SU-DHL-6 (cell line): ENCODE results near the gene DOCK10.

ENCODE experiments used
- CTCF ChIP-seq: fragments of 200-600 bp; sonication (generic); IDR thresholded peaks from one replicate; pipeline ENCODE4 v1.5.1; 2017; ENCODE audit warnings: antibody characterized with exemption, mild to moderate bottlenecking, low read length, moderate library complexity; ENCODE audit not compliant: insufficient read depth, poor library complexity, severe bottlenecking
- EZH2phosphoT487 ChIP-seq: fragments of 200-600 bp; sonication (generic), shearing (Covaris generic); conservative IDR thresholded peaks from 2 replicates; pipeline ENCODE4 v1.6.1; 2018; ENCODE audit warnings: mild to moderate bottlenecking, antibody characterized with exemption, low read length, moderate library complexity, mixed read lengths

GRCh38 chr2:224930990-224931389 lies 111.3 kb downstream of the DOCK10 start:
- no peak for TF ChIP-seq CTCF
- no peak for TF ChIP-seq EZH2phosphoT487
